Airway epithelial cell (primary cell): Measurements from ENCODE around the gene FAM200A. TPM values are rescaled to one million over a fixed set of nuclear protein-coding genes. Genes with fewer than 3 reads are reported as not detected.

Source experiments
- total RNA-seq: library from RNA; depleted of rRNA; stranded (reverse); fragments of >200 nt; gene quantifications from 2 replicates; pipeline ENCODE4 v1.2.3, GENCODE V29; 2015

Gene FAM200A
- total RNA-seq: 4.0 and 7.6 TPM in 2 replicates

GRCh38 chr7:99551767-99552463, at the start of gene FAM200A:
TSS of gene FAM200A (minus strand) at chr7:99552114. CDS start at chr7:99548407, 3,707 bp downstream.

GRCh38 chr7:99597762-99598501, 46.0 kb upstream of the FAM200A start, which contains the start of gene TMEM225B:
TSS of gene TMEM225B (plus strand) at chr7:99598267. CDS start at chr7:99604389, 6,122 bp downstream.

GRCh38 chr7:99558306-99559174, 6.6 kb upstream of the FAM200A start, which contains the start of gene ZNF655:
TSS of gene ZNF655 (plus strand) at chr7:99558642. CDS start at chr7:99560560, 1,918 bp downstream.

GRCh38 chr7:99504603-99505323, 47.2 kb downstream of the FAM200A start, which contains the start of gene ZKSCAN5:
TSS of gene ZKSCAN5 (plus strand) at chr7:99504662. CDS start at chr7:99506045, 1,383 bp downstream.

GRCh38 chr7:99499721-99500636, 51.9 kb downstream of the FAM200A start, which contains the start of gene ZNF394:
TSS of gene ZNF394 (minus strand) at chr7:99500281. CDS start at chr7:99500093, 188 bp downstream.

Other genes with a start within 250 kb of the FAM200A start
- 239 and 254 TPM in 2 replicates for gene ARPC1A, start 226.2 kb downstream of the FAM200A start, total RNA-seq
- 250 and 327 TPM in 2 replicates for gene ARPC1B, start 177.4 kb downstream of the FAM200A start, total RNA-seq
- 101 and 143 TPM in 2 replicates for gene PDAP1, start 143.5 kb downstream of the FAM200A start, total RNA-seq
- gene BUD31, start 143.1 kb downstream of the FAM200A start, total RNA-seq: 97.0 and 98.7 TPM in 2 replicates
- gene PTCD1, start 113.3 kb downstream of the FAM200A start, total RNA-seq: 5.4 and 7.5 TPM in 2 replicates
- gene CPSF4, start 113.2 kb downstream of the FAM200A start, total RNA-seq: 25.8 and 34.7 TPM in 2 replicates
- gene ATP5MF, start 85.9 kb downstream of the FAM200A start, total RNA-seq: 1,711 and 1,959 TPM in 2 replicates
- 1.9 and 2.7 TPM in 2 replicates for gene ZNF789, start 79.2 kb downstream of the FAM200A start, total RNA-seq
- gene ZNF394, start 51.8 kb downstream of the FAM200A start, total RNA-seq: 12.7 and 13.5 TPM in 2 replicates
- 6.4 and 6.7 TPM in 2 replicates for gene ZKSCAN5, start 47.5 kb downstream of the FAM200A start, total RNA-seq
- gene ZNF655, start 6.5 kb upstream of the FAM200A start, total RNA-seq: 46.4 and 51.1 TPM in 2 replicates
- gene TMEM225B, start 46.2 kb upstream of the FAM200A start, total RNA-seq: not detected in 2 replicates
- 8.4 and 10.9 TPM in 2 replicates for gene ZSCAN25, start 64.8 kb upstream of the FAM200A start, total RNA-seq
- 1.9 and 3.0 TPM in 2 replicates for gene CYP3A5, start 127.9 kb upstream of the FAM200A start, total RNA-seq
- not detected in 2 replicates for gene CYP3A7, start 183.1 kb upstream of the FAM200A start, total RNA-seq
- 0.14 TPM in 1 of 2 replicates, not detected in the other for gene CYP3A4, start 232.1 kb upstream of the FAM200A start, total RNA-seq